Right ventricle myocardium superior (tissue), 1 donor: ENCODE results near the gene DNAJC12. TPM values are rescaled to one million over a fixed set of nuclear protein-coding genes. Genes with fewer than 3 reads are reported as not detected.
"Not testable (repeated sequence)": the region's sequence is repeated elsewhere in the genome, so short reads cannot be mapped to it uniquely, and the experiment has no call there.

Source experiments
- ATAC-seq: fragments of 200-7000 bp; cut with Tn5 transposase; one replicate; pipeline ENCODE4 v1.9.1; 2020; ENCODE audit warnings: mild to moderate bottlenecking; ENCODE audit not compliant: poor library complexity
- DNase-seq: peaks from one replicate; pipeline ENCODE4 v3.0.0-alpha.2; 2020
- intact Hi-C: fragments of 100-400 bp; cut with DNase I; formaldehyde crosslinking; loops from one replicate; pipeline ENCODE4 v1.11.2; 2022
- total RNA-seq: library from RNA; stranded (reverse); fragmentation: NEBNext Ultra II Directional; extraction: Animal tissue kit (Norgen Biotek cat#: 25700); gene quantifications from one replicate; pipeline ENCODE4 v1.2.1, GENCODE V29; 2021
- donor health status: DM: no; HTN: yes; CAD: no; lungs with severe emphysema.

DNAJC12 gene
- total RNA-seq, 1 donor from 2014 or later = 5.4 TPM

GRCh38 chr10:67803588-67804394 lies 34.2 kb downstream of the DNAJC12 start:
- DNase-seq = no peak
- intact Hi-C loops = no loop called here
- ATAC-seq = no peak

GRCh38 chr10:67802767-67803538 lies 35.0 kb downstream of the DNAJC12 start:
- ATAC-seq = no peak
- intact Hi-C loops = no loop called here
- DNase-seq = no peak

GRCh38 chr10:67801118-67801517 lies 36.9 kb downstream of the DNAJC12 start:
- no peak for DNase-seq
- intact Hi-C loops = no loop called here
- ATAC-seq = no peak

GRCh38 chr10:67794909-67795460 lies 43.0 kb downstream of the DNAJC12 start:
- intact Hi-C loops = no loop called here
- DNase-seq = no peak

GRCh38 chr10:67794256-67794655 lies 43.7 kb downstream of the DNAJC12 start:
- intact Hi-C loops = no loop called here
- ATAC-seq (no peak), DNase-seq (no peak)

More at GRCh38 chr10:67794909-67795460, 43.0 kb downstream of the DNAJC12 start:
- ATAC-seq = no peak

- intact Hi-C loops = no loop called here
- no peak for ATAC-seq
Observed at GRCh38 chr10:67793313-67793712, 44.7 kb downstream of the DNAJC12 start.

GRCh38 chr10:67792653-67793052 lies 45.3 kb downstream of the DNAJC12 start:
- intact Hi-C loops = no loop called here
- ATAC-seq (no peak), DNase-seq (no peak)

More at GRCh38 chr10:67793313-67793712, 44.7 kb downstream of the DNAJC12 start:
- no peak for DNase-seq

- intact Hi-C loops = no loop called here
- ATAC-seq (no peak), DNase-seq (no peak)
Observed at GRCh38 chr10:67790534-67791408, 47.2 kb downstream of the DNAJC12 start.

GRCh38 chr10:67789769-67790168 lies 48.2 kb downstream of the DNAJC12 start:
- DNase-seq (no peak), ATAC-seq (no peak)
- intact Hi-C loops = no loop called here

GRCh38 chr10:67788028-67788886 lies 49.7 kb downstream of the DNAJC12 start:
- peak; percentile 77 for DNase-seq
- ATAC-seq = peak; percentile 81
- intact Hi-C loops = no loop called here

- intact Hi-C loops = no loop called here
- no peak for DNase-seq
- no peak for ATAC-seq
Observed at GRCh38 chr10:67785098-67785497, 52.9 kb downstream of the DNAJC12 start.

- DNase-seq = no peak
- ATAC-seq = no peak
- intact Hi-C loops = no loop called here
Observed at GRCh38 chr10:67784474-67784873, 53.5 kb downstream of the DNAJC12 start.

GRCh38 chr10:67783606-67784294 lies 54.2 kb downstream of the DNAJC12 start:
- DNase-seq (no peak), ATAC-seq (peak; percentile 16)
- intact Hi-C loops = no loop called here

GRCh38 chr10:67782530-67782929 lies 55.5 kb downstream of the DNAJC12 start:
- intact Hi-C loops = no loop called here
- no peak for DNase-seq
- ATAC-seq = no peak

- intact Hi-C loops = no loop called here
- ATAC-seq (no peak), DNase-seq (no peak)
Observed at GRCh38 chr10:67780759-67781538, 57.0 kb downstream of the DNAJC12 start.

- DNase-seq, ATAC-seq, intact Hi-C loops: not testable (repeated sequence)
Observed at GRCh38 chr10:67780204-67780621, 57.8 kb downstream of the DNAJC12 start.
